HG02885 (cell line): ENCODE data around the gene RWDD4.

Experiments
- ATAC-seq: cut with Tn5 transposase; IDR thresholded peaks from one replicate; pipeline ENCODE4 v1.9.1; 2021; ENCODE audit warnings: mild to moderate bottlenecking; ENCODE audit not compliant: unreplicated experiment, poor library complexity

Gene RWDD4

GRCh38 chr4:183607894-183608293 lies 51.1 kb downstream of the RWDD4 start:
- ATAC-seq: no peak

GRCh38 chr4:183602557-183603027 lies 56.4 kb downstream of the RWDD4 start:
- no peak for ATAC-seq

GRCh38 chr4:183601381-183601780 lies 57.6 kb downstream of the RWDD4 start:
- ATAC-seq: no peak

GRCh38 chr4:183600189-183600685 lies 58.7 kb downstream of the RWDD4 start:
- ATAC-seq: no peak

- ATAC-seq: no peak
Measured at GRCh38 chr4:183599690-183600089, 59.3 kb downstream of the RWDD4 start.

- ATAC-seq: no peak
Measured at GRCh38 chr4:183599284-183599683, 59.7 kb downstream of the RWDD4 start.

- no peak for ATAC-seq
Measured at GRCh38 chr4:183596067-183596757, 62.8 kb downstream of the RWDD4 start.

- ATAC-seq: no peak
Measured at GRCh38 chr4:183594823-183595222, 64.2 kb downstream of the RWDD4 start.

GRCh38 chr4:183591301-183591700 lies 67.7 kb downstream of the RWDD4 start:
- ATAC-seq: no peak
